ENCODE results near the gene GRIFIN.

DNA sequence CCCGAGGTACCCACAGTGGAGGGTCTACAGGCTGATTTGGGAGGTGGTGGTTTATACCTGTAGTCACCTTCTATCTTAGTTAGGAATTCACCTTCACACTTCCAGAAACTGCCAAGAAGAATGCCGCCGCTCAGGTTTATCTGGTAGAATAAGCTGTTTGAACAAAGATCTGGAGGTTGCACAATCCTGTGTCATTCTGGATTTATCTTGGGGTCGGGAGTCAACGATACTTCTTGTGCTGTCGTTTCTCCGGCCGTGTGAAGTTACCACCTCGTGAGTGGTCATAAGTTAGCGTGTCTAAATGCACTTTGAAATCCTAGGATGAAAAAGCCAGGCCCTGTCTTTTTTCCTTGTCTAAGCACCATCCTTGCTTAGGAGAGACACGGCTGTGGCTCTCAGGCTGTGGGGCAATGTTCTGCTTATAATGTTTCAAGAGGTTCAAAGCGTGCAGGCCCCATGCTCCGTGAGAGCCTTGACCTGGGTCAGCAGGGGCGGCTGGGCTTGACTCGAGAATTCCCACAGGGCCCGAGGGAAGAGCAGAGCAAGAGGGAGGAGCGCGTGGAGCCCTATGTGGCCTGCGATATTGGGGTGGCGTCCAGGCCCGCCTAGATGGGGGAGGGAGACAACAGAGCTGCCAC lies 35.5 kb downstream of the GRIFIN start:
- TF ChIP-seq EZH2 (IDR thresholded peaks at IDR 0.05; ENCODE audit: low read length, unreplicated experiment) (no peak), EZH2phosphoT487 (IDR thresholded peaks at IDR 0.05; ENCODE audit: borderline replicate concordance, low read length) (no peak)
- TF ChIP-seq, protein P1, sequence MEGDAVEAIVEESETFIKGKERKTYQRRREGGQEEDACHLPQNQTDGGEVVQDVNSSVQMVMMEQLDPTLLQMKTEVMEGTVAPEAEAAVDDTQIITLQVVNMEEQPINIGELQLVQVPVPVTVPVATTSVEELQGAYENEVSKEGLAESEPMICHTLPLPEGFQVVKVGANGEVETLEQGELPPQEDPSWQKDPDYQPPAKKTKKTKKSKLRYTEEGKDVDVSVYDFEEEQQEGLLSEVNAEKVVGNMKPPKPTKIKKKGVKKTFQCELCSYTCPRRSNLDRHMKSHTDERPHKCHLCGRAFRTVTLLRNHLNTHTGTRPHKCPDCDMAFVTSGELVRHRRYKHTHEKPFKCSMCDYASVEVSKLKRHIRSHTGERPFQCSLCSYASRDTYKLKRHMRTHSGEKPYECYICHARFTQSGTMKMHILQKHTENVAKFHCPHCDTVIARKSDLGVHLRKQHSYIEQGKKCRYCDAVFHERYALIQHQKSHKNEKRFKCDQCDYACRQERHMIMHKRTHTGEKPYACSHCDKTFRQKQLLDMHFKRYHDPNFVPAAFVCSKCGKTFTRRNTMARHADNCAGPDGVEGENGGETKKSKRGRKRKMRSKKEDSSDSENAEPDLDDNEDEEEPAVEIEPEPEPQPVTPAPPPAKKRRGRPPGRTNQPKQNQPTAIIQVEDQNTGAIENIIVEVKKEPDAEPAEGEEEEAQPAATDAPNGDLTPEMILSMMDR (conservative IDR thresholded peaks at IDR 0.05; ENCODE audit: low read depth, low read length) = no peak

Data from PC-3 (cell line).